ES-I3 (cell line): ENCODE measurements around the gene SLC24A3.

ENCODE experiments used
- H3K36me3 ChIP-seq: 2 replicates; pipeline ENCODE4 v1.6.1; 2013; ENCODE audit warnings: mild to moderate bottlenecking, low read length, control low read depth, moderate library complexity; ENCODE audit not compliant: insufficient read depth
- H3K4me1 ChIP-seq: 2 replicates; pipeline ENCODE4 v1.6.1; 2013; ENCODE audit warnings: mild to moderate bottlenecking, control low read depth, low read length; ENCODE audit not compliant: insufficient read depth
- H3K9ac ChIP-seq: 2 replicates; pipeline ENCODE4 v1.6.1; 2013; ENCODE audit warnings: low read depth, mild to moderate bottlenecking, low read length, moderate library complexity
- H3K9me3 ChIP-seq: 2 replicates; pipeline ENCODE4 v1.6.1; 2013; ENCODE audit warnings: mild to moderate bottlenecking, low read length, moderate library complexity; ENCODE audit not compliant: control insufficient read depth, insufficient read depth

The SLC24A3 gene

DNA sequence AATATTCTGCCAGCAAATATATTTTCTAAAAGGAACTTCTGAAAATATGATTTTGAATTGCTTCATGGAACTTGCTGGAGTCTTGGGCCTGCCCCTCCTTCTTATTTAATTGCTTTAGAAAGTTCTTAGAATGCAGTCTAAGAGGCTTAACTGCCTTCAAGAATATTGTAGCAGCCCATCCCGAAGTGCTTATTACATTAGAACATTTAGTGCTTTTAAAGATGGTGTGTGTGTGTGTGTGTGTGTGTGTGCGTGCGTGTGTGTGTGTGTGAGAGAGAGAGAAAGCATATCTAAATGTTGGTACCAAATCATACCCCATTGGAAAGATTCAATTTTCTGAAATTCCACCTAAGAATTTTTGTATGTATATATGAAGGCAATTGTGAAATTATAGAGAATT lies 193.5 kb downstream of the SLC24A3 start:
- H3K9me3 ChIP-seq, result no peaks in the 10 kb centered on the region
- H3K4me1 ChIP-seq, result no peaks in the 10 kb centered on the region
- no peaks in the 10 kb centered on the region for H3K36me3 ChIP-seq
- H3K9ac ChIP-seq, result no peak overlapping the region

DNA sequence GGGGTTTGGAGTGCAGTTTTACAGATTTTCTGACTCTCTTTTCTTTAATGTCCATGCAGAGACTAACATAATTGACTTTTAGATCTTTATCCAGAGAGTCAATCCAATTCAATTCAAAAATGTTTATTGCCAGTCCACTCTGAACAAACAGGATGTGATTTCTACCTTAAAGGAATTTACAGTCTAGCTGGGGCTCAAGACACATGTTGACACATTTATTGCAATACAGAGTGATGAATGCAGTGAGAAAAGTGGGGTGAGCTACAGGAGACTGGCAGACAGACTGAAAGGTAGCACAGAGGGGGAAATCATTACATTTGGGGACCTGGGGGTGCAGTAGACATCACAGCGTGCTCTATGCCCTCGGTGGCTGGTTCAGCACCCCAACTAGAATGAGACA lies 193.9 kb downstream of the SLC24A3 start:
- no peak overlapping the region for H3K9ac ChIP-seq
- no peaks in the 10 kb centered on the region for H3K36me3 ChIP-seq
- no peaks in the 10 kb centered on the region for H3K4me1 ChIP-seq
- no peaks in the 10 kb centered on the region for H3K9me3 ChIP-seq

- no peaks in the 10 kb centered on the region for H3K36me3 ChIP-seq
- H3K9me3 ChIP-seq, result no peaks in the 10 kb centered on the region
- no peak overlapping the region for H3K9ac ChIP-seq
- no peaks in the 10 kb centered on the region for H3K4me1 ChIP-seq
These were observed 194.8 kb downstream of the SLC24A3 start for GRCh38 chr20:19407196-19407595.

- Histone ChIP-seq H3K9me3 (no peaks in the 10 kb centered on the region), H3K36me3 (no peaks in the 10 kb centered on the region), H3K9ac (no peak overlapping the region), H3K4me1 (no peaks in the 10 kb centered on the region)
These were observed 195.3 kb downstream of the SLC24A3 start for GRCh38 chr20:19407736-19408135.

DNA sequence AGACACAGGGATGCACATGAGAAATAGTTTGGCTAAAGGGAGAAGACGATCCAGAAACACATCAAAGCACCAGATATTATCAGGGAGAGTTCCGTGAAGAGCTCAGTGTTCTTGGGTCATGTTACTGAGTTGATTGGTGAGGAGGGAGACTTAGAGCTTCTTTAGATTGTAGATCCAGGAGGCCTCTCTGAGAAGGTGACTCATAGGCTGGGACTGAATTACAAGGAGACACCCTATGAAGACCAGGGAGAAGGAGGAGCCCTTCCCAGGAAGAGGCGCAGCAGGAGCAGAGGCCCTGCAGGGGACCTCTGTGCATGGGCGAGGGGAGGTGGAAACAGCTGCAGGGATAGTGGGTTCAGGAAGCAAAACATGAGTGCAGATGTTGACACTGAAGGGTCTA lies 196.5 kb downstream of the SLC24A3 start:
- H3K9ac ChIP-seq, result no peak overlapping the region
- H3K9me3 ChIP-seq, result no peaks in the 10 kb centered on the region
- no peaks in the 10 kb centered on the region for H3K36me3 ChIP-seq
- H3K4me1 ChIP-seq, result no peaks in the 10 kb centered on the region

- H3K36me3 ChIP-seq, result no peaks in the 10 kb centered on the region
- H3K9ac ChIP-seq, result no peak overlapping the region
- no peaks in the 10 kb centered on the region for H3K4me1 ChIP-seq
- no peaks in the 10 kb centered on the region for H3K9me3 ChIP-seq
These were observed 199.4 kb downstream of the SLC24A3 start for GRCh38 chr20:19411811-19412210.

DNA sequence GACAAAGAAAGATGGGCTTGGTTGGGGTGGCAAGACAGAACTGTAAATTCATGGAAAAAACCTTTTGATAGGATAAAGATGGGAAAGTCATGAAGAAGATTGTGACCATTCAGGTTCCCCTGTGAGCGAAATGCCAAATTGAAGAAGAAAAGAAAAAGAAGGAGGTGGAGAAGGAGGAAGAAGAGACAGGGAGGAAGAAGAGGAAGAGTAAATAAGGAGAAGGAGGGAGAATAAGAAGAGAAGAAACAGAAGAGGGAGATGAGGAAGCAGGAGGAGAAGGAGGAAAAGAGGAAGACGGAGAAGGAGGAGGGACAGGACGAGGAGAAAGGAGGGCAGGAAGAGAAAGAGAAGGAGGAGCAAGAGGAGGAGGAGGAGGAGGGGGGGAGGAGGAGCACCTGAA lies 199.8 kb downstream of the SLC24A3 start:
- H3K9me3 ChIP-seq, result no peaks in the 10 kb centered on the region
- H3K9ac ChIP-seq, result no peak overlapping the region
- H3K4me1 ChIP-seq, result no peaks in the 10 kb centered on the region
- H3K36me3 ChIP-seq, result no peaks in the 10 kb centered on the region

GRCh38 chr20:19414600-19414999 lies 202.2 kb downstream of the SLC24A3 start:
- Histone ChIP-seq H3K9me3 (no peaks in the 10 kb centered on the region), H3K4me1 (no peaks in the 10 kb centered on the region), H3K9ac (no peak overlapping the region), H3K36me3 (no peaks in the 10 kb centered on the region)

DNA sequence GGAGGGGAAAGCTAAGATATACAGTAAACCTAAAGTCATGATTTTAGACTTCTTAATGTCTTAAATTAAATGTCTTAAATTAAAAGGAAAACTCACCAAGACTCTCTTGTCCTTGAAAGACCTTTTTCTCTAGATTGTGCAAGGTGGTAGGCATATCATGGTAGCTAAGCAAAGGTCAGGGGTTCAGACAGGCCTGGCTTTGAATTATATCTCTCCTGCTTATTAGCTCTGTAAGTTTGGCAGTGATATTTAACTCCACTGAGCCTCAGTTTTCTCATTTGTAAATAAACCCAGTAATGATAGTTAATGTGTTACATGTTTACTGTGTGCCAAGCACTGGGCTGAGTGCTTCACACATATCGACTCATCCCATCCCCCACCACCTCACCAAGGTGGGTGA lies 203.3 kb downstream of the SLC24A3 start:
- Histone ChIP-seq H3K9ac (no peak overlapping the region), H3K9me3 (no peaks in the 10 kb centered on the region), H3K36me3 (no peaks in the 10 kb centered on the region), H3K4me1 (no peaks in the 10 kb centered on the region)

DNA sequence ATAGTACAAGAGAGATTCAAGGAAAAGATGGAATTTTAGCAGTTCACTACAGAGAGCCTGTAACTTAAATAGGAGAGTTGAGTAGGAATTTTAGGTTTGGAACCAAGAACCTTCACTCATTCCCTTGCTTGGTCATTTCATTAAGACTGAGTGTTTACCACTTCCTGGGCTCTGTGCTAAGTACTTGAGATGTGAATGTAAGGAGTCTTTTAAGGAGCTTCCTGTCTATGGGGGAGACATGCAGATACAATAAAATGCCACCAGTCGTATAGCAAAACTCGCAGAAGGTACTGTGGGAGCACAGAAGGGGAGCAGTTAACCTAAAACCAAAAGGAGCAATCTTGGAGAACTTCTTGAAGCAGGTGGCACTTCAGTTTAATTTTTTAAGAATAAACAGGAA lies 204.2 kb downstream of the SLC24A3 start:
- Histone ChIP-seq H3K9me3 (no peaks in the 10 kb centered on the region), H3K4me1 (no peaks in the 10 kb centered on the region), H3K36me3 (no peaks in the 10 kb centered on the region), H3K9ac (no peak overlapping the region)

- Histone ChIP-seq H3K36me3 (no peaks in the 10 kb centered on the region), H3K9ac (no peak overlapping the region), H3K4me1 (0 out of 2 replicates have a peak, but pooled peaks cover 4% of the 10 kb centered on the region), H3K9me3 (no peaks in the 10 kb centered on the region)
These were observed 207.0 kb downstream of the SLC24A3 start for GRCh38 chr20:19419396-19419795.

GRCh38 chr20:19423097-19423899 lies 210.9 kb downstream of the SLC24A3 start:
- no peak overlapping the region for H3K9ac ChIP-seq
- H3K4me1 ChIP-seq, result 0 out of 2 replicates have a peak, but pooled peaks cover 4% of the 10 kb centered on the region
- no peaks in the 10 kb centered on the region for H3K9me3 ChIP-seq
- no peaks in the 10 kb centered on the region for H3K36me3 ChIP-seq

- Histone ChIP-seq H3K36me3 (no peaks in the 10 kb centered on the region), H3K9me3 (no peaks in the 10 kb centered on the region), H3K9ac (no peak overlapping the region), H3K4me1 (0 out of 2 replicates have a peak, but pooled peaks cover 4% of the 10 kb centered on the region)
These were observed 211.6 kb downstream of the SLC24A3 start for GRCh38 chr20:19423900-19424620.

- no peaks in the 10 kb centered on the region for H3K36me3 ChIP-seq
- H3K9me3 ChIP-seq, result no peaks in the 10 kb centered on the region
- no peak overlapping the region for H3K9ac ChIP-seq
- H3K4me1 ChIP-seq, result 0 out of 2 replicates have a peak, but pooled peaks cover 4% of the 10 kb centered on the region
These were observed 213.9 kb downstream of the SLC24A3 start for GRCh38 chr20:19426356-19426755.

- Histone ChIP-seq H3K4me1 (0 out of 2 replicates have a peak, but pooled peaks cover under 1% of the 10 kb centered on the region), H3K9ac (no peak overlapping the region), H3K36me3 (no peaks in the 10 kb centered on the region), H3K9me3 (no peaks in the 10 kb centered on the region)
These were observed 215.0 kb downstream of the SLC24A3 start for GRCh38 chr20:19427480-19427879.
